T-helper 22 cell (primary cell): Measurements from ENCODE around the gene AKAP5.

Source experiments
- DNase-seq: peaks from one replicate; pipeline ENCODE4 v3.0.0-alpha.2; 2020; ENCODE audit warnings: low read depth

AKAP5 gene

GRCh38 chr14:64461221-64461620 is 4.1 kb upstream of the AKAP5 start:
- no peak for DNase-seq

GRCh38 chr14:64463195-64463594 is 2.1 kb upstream of the AKAP5 start:
- no peak for DNase-seq

- DNase-seq = no peak
Observed at GRCh38 chr14:64463873-64464272, 1.4 kb upstream of the AKAP5 start.

GRCh38 chr14:64464651-64465050 is 648 bp upstream of the AKAP5 start:
- DNase-seq = no peak

GRCh38 chr14:64465831-64466554 is 694 bp downstream of the AKAP5 start:
- no peak for DNase-seq

GRCh38 chr14:64467101-64467500 is 1.8 kb downstream of the AKAP5 start:
- DNase-seq = no peak

GRCh38 chr14:64467566-64467965 is 2.3 kb downstream of the AKAP5 start:
- no peak for DNase-seq

GRCh38 chr14:64468451-64468850 is 3.2 kb downstream of the AKAP5 start:
- DNase-seq = no peak

GRCh38 chr14:64474041-64474440 is 8.7 kb downstream of the AKAP5 start:
- no peak for DNase-seq

- no peak for DNase-seq
Observed at GRCh38 chr14:64474698-64475097, 9.4 kb downstream of the AKAP5 start.

- no peak for DNase-seq
Observed at GRCh38 chr14:64475585-64476273, 10.4 kb downstream of the AKAP5 start.

GRCh38 chr14:64476438-64476837 is 11.1 kb downstream of the AKAP5 start:
- no peak for DNase-seq

GRCh38 chr14:64478634-64479250 is 13.4 kb downstream of the AKAP5 start:
- no peak for DNase-seq

GRCh38 chr14:64488590-64489099 is 23.3 kb downstream of the AKAP5 start:
- DNase-seq = no peak

- no peak for DNase-seq
Observed at GRCh38 chr14:64491637-64492036, 26.3 kb downstream of the AKAP5 start.

- no peak for DNase-seq
Observed at GRCh38 chr14:64493455-64493854, 28.2 kb downstream of the AKAP5 start.

- no peak for DNase-seq
Observed at GRCh38 chr14:64495252-64495651, 30.0 kb downstream of the AKAP5 start.

GRCh38 chr14:64496764-64497163 is 31.5 kb downstream of the AKAP5 start:
- no peak for DNase-seq

- DNase-seq = no peak
Observed at GRCh38 chr14:64500088-64500487, 34.8 kb downstream of the AKAP5 start.

GRCh38 chr14:64501411-64502171 is 36.3 kb downstream of the AKAP5 start:
- peak; percentile 14 for DNase-seq

- no peak for DNase-seq
Observed at GRCh38 chr14:64502456-64502855, 37.2 kb downstream of the AKAP5 start.

GRCh38 chr14:64502887-64503433 is 37.7 kb downstream of the AKAP5 start:
- no peak for DNase-seq
